ENCODE data around the gene DKK3.

Gene DKK3

DNA sequence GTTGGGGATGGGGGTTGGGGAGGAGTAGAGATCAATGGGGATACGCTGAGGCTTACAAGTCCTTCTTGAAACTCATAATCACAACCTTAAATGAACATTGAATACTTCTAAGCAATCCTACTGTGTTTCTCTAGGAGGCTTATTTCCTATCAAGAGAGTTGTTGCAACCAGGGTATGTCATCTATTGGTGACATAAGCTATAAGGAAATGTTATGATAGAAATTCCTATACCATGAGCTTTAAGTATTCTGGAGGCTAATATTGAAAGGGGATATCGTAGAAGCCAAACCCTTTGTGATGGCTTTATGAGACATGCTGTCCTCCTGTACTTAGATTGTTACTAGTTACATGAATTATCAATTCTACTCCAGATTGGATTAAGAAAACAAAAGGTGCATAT is 72.9 kb downstream of the DKK3 start:
- no peak for DNase-seq

DNA sequence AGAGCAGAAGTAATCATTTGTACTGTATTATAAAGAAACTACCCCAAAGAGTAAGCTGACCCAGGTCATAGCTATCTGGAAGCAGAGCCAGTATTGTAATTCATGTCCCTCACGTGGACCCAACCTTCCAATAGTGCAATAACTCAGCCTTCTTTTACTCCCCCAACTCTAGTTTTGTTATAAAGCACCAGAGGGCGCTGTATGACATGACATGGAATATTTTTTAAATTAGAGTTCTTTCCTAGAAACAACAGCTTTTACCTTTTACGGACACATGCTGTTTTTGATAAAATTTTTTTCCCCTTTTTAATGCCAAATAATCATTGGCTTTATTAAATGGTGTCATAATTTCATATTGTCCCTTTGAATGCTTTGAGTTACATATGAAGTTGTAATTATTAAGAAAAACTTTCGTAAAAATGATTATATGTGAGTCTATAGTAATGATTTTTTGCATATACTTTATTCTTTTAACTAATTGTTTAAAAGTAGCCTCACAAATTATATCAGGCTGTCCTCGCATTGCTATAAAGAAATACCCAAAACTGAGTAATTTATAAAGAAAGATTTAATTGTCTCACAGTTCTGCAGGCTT is 76.9 kb downstream of the DKK3 start:
- DNase-seq: no peak

DNA sequence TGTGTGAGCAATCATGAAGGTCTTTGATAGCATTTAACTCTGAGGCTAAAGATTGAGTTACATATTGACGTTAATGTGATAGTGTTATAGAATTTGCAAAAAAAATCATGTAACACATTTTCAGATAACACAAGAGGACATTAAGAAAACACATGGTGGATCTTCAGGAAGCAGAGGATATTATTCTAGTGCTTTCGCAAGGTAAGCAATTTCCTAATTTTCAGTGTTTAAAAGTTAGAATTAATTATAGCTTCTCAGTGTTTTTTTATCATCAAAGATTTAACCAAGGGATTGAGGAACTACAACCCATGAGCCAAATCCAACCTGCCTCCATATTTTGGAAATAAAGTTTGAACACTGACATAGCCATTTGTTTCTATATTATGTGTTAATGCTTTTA is 78.5 kb downstream of the DKK3 start:
- DNase-seq: no peak

DNA sequence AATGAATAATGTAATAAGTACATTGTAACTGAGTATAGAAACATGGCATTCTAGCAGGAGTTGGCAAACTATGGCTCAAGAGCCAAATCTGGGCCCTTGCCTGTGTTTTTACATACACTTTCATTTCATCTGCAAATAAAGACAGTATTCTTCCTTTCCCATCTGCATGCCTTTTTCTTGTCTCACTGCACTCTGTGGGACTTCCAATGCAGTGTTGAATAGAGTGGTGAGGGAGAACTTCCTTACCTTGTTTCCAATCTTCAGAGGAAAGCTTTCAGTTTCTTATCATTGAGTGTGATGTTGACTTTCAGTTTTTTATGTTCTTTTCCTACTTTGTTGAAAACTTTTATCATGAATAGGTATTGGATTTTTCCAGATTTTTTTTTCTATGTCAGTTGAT is 84.6 kb downstream of the DKK3 start:
- DNase-seq: no peak

DNA sequence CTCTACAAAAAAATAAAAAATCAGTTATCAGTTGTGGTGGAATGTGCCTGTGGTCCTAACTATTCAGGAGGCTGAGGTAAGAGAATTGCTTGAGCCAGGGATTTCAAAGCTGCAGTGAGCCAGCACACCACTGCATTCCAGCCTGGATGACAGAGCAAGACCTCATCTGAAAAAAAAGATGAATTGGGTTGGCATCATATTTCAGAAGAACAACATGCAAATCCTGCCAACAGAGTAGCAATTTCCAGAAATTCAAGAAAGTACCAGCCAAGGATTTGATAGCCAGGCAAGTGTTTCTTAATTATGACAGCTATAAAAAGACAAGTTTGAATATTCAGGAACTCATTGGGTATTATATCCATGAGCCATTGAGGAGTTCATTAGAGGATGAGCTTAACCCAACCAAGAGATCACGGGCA is 91.4 kb downstream of the DKK3 start:
- DNase-seq: no peak

- DNase-seq: no peak
Observed at GRCh38 chr11:11915625-11916024, 92.8 kb downstream of the DKK3 start.

DNA sequence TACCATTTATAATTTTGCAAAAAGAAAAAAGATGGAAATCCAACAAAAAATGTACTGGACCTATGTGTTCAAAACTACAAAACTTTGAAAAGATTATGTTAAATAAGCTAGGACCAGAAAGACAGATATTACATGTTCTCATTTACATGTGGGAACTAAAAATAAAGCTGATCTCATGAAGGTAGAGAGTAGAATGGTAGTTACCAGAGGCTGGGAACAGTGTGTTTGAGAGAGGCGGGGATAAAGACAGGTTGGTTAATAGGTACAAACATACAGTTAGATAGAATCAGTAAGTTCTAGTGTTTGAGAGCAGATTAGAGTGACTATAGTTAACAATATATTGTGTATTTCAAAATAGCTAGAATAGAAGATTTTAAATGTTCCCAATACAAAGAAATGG is 95.0 kb downstream of the DKK3 start:
- DNase-seq: no peak
